NCI-H446 treated with DMSO at 0.1 percent for 48 hours (cell line): ENCODE measurements around the gene GRIA2.

Experiments
- DNase-seq: peaks from one replicate; lab custom pipeline; 2025; lab: John Stamatoyannopoulos, UW

The GRIA2 gene

GRCh38 chr4:157265281-157265680 is 44.8 kb downstream of the GRIA2 start:
- peak; percentile 15 for DNase-seq

GRCh38 chr4:157270108-157270507 is 49.6 kb downstream of the GRIA2 start:
- DNase-seq: no peak

GRCh38 chr4:157270552-157270951 is 50.0 kb downstream of the GRIA2 start:
- DNase-seq: no peak

- DNase-seq: no peak
These were observed 50.8 kb downstream of the GRIA2 start for GRCh38 chr4:157271166-157271869.

GRCh38 chr4:157280673-157281072 is 60.1 kb downstream of the GRIA2 start:
- DNase-seq: no peak

GRCh38 chr4:157282019-157282418 is 61.5 kb downstream of the GRIA2 start:
- DNase-seq: no peak

GRCh38 chr4:157287445-157287844 is 66.9 kb downstream of the GRIA2 start:
- no peak for DNase-seq

GRCh38 chr4:157290622-157291021 is 70.1 kb downstream of the GRIA2 start:
- no peak for DNase-seq

- no peak for DNase-seq
These were observed 70.5 kb downstream of the GRIA2 start for GRCh38 chr4:157291071-157291470.

- DNase-seq: no peak
These were observed 73.1 kb downstream of the GRIA2 start for GRCh38 chr4:157293673-157294072.

GRCh38 chr4:157294575-157294974 is 74.0 kb downstream of the GRIA2 start:
- no peak for DNase-seq

GRCh38 chr4:157300701-157301100 is 80.2 kb downstream of the GRIA2 start:
- peak; percentile 72 for DNase-seq

- DNase-seq: no peak
These were observed 83.0 kb downstream of the GRIA2 start for GRCh38 chr4:157303471-157303960.

GRCh38 chr4:157304769-157305168 is 84.2 kb downstream of the GRIA2 start:
- DNase-seq: no peak

GRCh38 chr4:157312702-157313101 is 92.2 kb downstream of the GRIA2 start:
- DNase-seq: no peak

- no peak for DNase-seq
These were observed 94.4 kb downstream of the GRIA2 start for GRCh38 chr4:157314906-157315305.

GRCh38 chr4:157315968-157316367 is 95.4 kb downstream of the GRIA2 start:
- DNase-seq: no peak

- no peak for DNase-seq
These were observed 99.6 kb downstream of the GRIA2 start for GRCh38 chr4:157320092-157320491.

- DNase-seq: no peak
These were observed 107.1 kb downstream of the GRIA2 start for GRCh38 chr4:157327666-157328065.

GRCh38 chr4:157357887-157358286 is 137.4 kb downstream of the GRIA2 start:
- no peak for DNase-seq

- DNase-seq: no peak
These were observed 137.9 kb downstream of the GRIA2 start for GRCh38 chr4:157358439-157358838.

GRCh38 chr4:157358851-157359250 is 138.3 kb downstream of the GRIA2 start:
- DNase-seq: no peak

GRCh38 chr4:157363360-157363759 is 142.8 kb downstream of the GRIA2 start:
- DNase-seq: no peak

GRCh38 chr4:157372154-157372553 is 151.6 kb downstream of the GRIA2 start:
- DNase-seq: no peak
